Dermis lymphatic vessel endothelial cell (primary cell): ENCODE data around the gene ACKR3. TPM values are rescaled to one million over a fixed set of nuclear protein-coding genes. Genes with fewer than 3 reads are reported as not detected.

ENCODE experiments used
- total RNA-seq: library from RNA; depleted of rRNA; stranded (reverse); fragments of >200 nt; gene quantifications from 2 replicates; pipeline ENCODE4 v1.2.1, GENCODE V29; 2014

ACKR3 gene
- total RNA-seq: 6.4 and 13.4 TPM in 2 replicates

DNA sequence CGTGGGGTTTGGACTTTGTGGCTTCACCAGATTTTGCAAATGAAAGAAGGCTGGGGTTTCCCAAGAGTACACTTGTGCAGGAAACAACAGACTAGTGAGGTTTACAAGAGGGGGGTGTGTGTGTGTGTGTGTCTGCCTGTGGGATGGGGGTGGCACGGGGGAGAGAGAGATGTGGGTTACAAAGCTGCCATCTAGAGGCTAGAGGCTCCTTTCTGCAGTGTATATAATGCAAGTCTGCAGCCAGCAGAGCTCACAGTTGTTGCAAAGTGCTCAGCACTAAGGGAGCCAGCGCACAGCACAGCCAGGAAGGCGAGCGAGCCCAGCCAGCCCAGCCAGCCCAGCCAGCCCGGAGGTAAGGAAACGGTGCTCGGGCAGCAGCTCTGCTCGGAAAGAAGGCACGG lies at the start of gene ACKR3:
TSS of gene ACKR3 (plus strand) at position 253 of the 401 bp plus-strand sequence. CDS start 10,641 bp downstream, outside the sequence.

